ENCODE results near the gene PIAS4.

The PIAS4 gene

GRCh38 chr19:4043401-4043800, 35.9 kb downstream of the PIAS4 start:
- no peak for TF ChIP-seq ZNF423 (tag by site-specific recombination; IDR thresholded peaks at IDR 0.05)
- TF ChIP-seq ZNF707 (tag by site-specific recombination; IDR thresholded peaks at IDR 0.05) = no peak
- no peak for TF ChIP-seq KLF10 (tag by site-specific recombination; IDR thresholded peaks at IDR 0.05)
- no peak for TF ChIP-seq ZNF19 (tag by site-specific recombination; IDR thresholded peaks at IDR 0.05; ENCODE audit: low read depth)
- TF ChIP-seq ZNF10 (tag by site-specific recombination; IDR thresholded peaks at IDR 0.05) = no peak
- TF ChIP-seq ZNF639 (tag by site-specific recombination; IDR thresholded peaks at IDR 0.05) = no peak
- TF ChIP-seq ZNF600 (tag by site-specific recombination; IDR thresholded peaks at IDR 0.05) = no peak
- no peak for TF ChIP-seq ZBTB1 (tag by site-specific recombination; IDR thresholded peaks at IDR 0.05)
- no peak for TF ChIP-seq ZBTB21 (tag by site-specific recombination; IDR thresholded peaks at IDR 0.05)
- no peak for TF ChIP-seq ZNF2 (tag by site-specific recombination; IDR thresholded peaks at IDR 0.05)
- TF ChIP-seq ZNF24 (tag by site-specific recombination; IDR thresholded peaks at IDR 0.05) = no peak
- no peak for TF ChIP-seq ZNF558 (tag by site-specific recombination; IDR thresholded peaks at IDR 0.05)
- no peak for TF ChIP-seq SCRT2 (tag by site-specific recombination; IDR thresholded peaks at IDR 0.05)
- no peak for TF ChIP-seq ZNF366 (tag by site-specific recombination; conservative IDR thresholded peaks at IDR 0.05)
- no peak for TF ChIP-seq ZBTB11 (tag by site-specific recombination; conservative IDR thresholded peaks at IDR 0.05; ENCODE audit: low read depth)
- no peak for TF ChIP-seq ZNF146 (tag by site-specific recombination; IDR thresholded peaks at IDR 0.05)
- TF ChIP-seq SCRT1 (tag by site-specific recombination; IDR thresholded peaks at IDR 0.05; ENCODE audit: borderline replicate concordance) = no peak
- no peak for TF ChIP-seq GFI1B (tag by site-specific recombination; IDR thresholded peaks at IDR 0.05)
- no peak for TF ChIP-seq ZNF549 (tag by site-specific recombination; IDR thresholded peaks at IDR 0.05)
- POLR2A ChIA-PET = no interaction called here
- H3K36me3 ChIP-seq (ENCODE audit: control insufficient read depth in 2 of 2, insufficient read depth in 1 of 2, low read length in 2 of 2) = peaks cover 6 to 12% of the 10 kb centered on the region in 2 experiments; a peak in 2 of 3 replicates
- CTCF ChIA-PET = interaction anchor here (0.6 kb wide), 1 partner anchor 1581 kb away, joined by 3 read pairs; no protein-coding TSS in a partner anchor
- no peak overlapping the region for H3K4me3 ChIP-seq (ENCODE audit: low read depth, low read length)
- no peak overlapping the region for H3K27ac ChIP-seq (ENCODE audit: extremely low read depth, low read depth, low read length)
- H3K9me3 ChIP-seq (ENCODE audit: control insufficient read depth, insufficient read depth, low read depth, low read length) = no peaks in the 10 kb centered on the region
- no peaks in the 10 kb centered on the region for H3K4me1 ChIP-seq (ENCODE audit: control insufficient read depth, insufficient read depth, low read length)

GRCh38 chr19:4043966-4044715, 36.6 kb downstream of the PIAS4 start:
- CTCF ChIA-PET = no interaction called here
- Histone ChIP-seq H3K4me1 (ENCODE audit: control insufficient read depth, insufficient read depth, low read length) (no peaks in the 10 kb centered on the region), H3K27ac (ENCODE audit: extremely low read depth, low read depth, low read length) (no peak overlapping the region), H3K9me3 (ENCODE audit: control insufficient read depth, insufficient read depth, low read depth, low read length) (no peaks in the 10 kb centered on the region), H3K36me3 (ENCODE audit: control insufficient read depth in 2 of 2, insufficient read depth in 1 of 2, low read length in 2 of 2) (peaks cover 10 to 13% of the 10 kb centered on the region in 2 experiments; a peak in 2 of 3 replicates), H3K4me3 (ENCODE audit: low read depth, low read length) (no peak overlapping the region)
- POLR2A ChIA-PET = no interaction called here
- TF ChIP-seq PATZ1 (tag by site-specific recombination; IDR thresholded peaks at IDR 0.05) (0 out of 2 replicates have a peak, but pooled peaks have one; percentile 17), ZNF660 (tag by site-specific recombination; IDR thresholded peaks at IDR 0.05) (no peak), ZNF274 (IDR thresholded peaks at IDR 0.05; ENCODE audit: low read length) (no peak), ZNF274 (tag by site-specific recombination; IDR thresholded peaks at IDR 0.05; ENCODE audit: borderline replicate concordance) (no peak), ZNF670 (tag by site-specific recombination; IDR thresholded peaks at IDR 0.05; ENCODE audit: low read depth) (no peak), SETDB1 (IDR thresholded peaks at IDR 0.05; ENCODE audit: insufficient read length, low read length) (no peak), ZBTB21 (tag by site-specific recombination; IDR thresholded peaks at IDR 0.05) (no peak), ZSCAN5A (tag by site-specific recombination; IDR thresholded peaks at IDR 0.05) (no peak), ZFP3 (tag by site-specific recombination; IDR thresholded peaks at IDR 0.05; ENCODE audit: low read depth) (no peak)

All from HEK293 (cell line).